ENCODE measurements around the gene MTCL1. TPM values are rescaled to one million over a fixed set of nuclear protein-coding genes. Genes with fewer than 3 reads are reported as not detected.
A peak's percentile ranks its signal among the peaks of the same experiment; 100 is the strongest.

The MTCL1 gene
- total and polyA plus RNA-seq, 7 experiments from 2014 or later, result 0.17 to 0.81 (median 0.61) TPM; not detected in 4

GRCh38 chr18:8779251-8779650, 73.9 kb downstream of the MTCL1 start:
- H3K27ac Mint-ChIP-seq, result no peak overlapping the region
- no peak for DNase-seq
- H3K27me3 Mint-ChIP-seq, result peaks cover 0 to 4% (median 0%) of the 10 kb centered on the region in 5 donors

DNA sequence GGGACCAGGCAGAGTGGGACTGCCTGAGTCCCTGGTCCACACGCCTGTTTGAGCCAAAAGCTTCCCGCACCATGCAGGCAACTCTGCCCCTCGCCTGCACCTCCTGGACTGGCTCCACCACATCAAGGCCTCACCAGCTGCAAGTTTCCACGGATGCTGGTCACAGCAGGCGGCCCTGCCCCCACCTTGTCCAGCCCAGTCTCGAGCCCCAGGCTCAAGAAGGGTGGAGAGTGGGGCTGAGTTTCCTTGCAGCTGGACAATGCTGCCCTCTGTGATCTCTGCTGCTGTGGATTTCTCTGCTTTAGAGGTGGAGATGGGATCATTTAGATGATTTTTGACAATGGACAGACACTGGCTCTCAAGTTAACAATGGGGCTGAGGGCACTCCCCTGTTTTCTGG, 74.9 kb downstream of the MTCL1 start:
- Mint-ChIP-seq H3K4me3 (no peak overlapping the region), H3K27ac (no peak overlapping the region), H3K27me3 (peaks cover 0 to 3% (median 0%) of the 10 kb centered on the region in 5 donors), H3K4me1 (no peaks in the 10 kb centered on the region), H3K9me3 (no peaks in the 10 kb centered on the region), H3K36me3 (no peaks in the 10 kb centered on the region)
- ATAC-seq (no peak), DNase-seq (no peak)
- no peaks in the 10 kb centered on the region for H3K36me3 ChIP-seq (ENCODE audit: control insufficient read depth in 2 of 3, insufficient read depth in 3 of 3, low read length in 3 of 3)
- H3K27ac ChIP-seq (ENCODE audit: low read depth, low read length), result no peak overlapping the region
- CTCF ChIA-PET, result no interaction called here
- intact Hi-C loops (cut with micrococcal nuclease), result no loop called here
- POLR2A ChIA-PET, result no interaction called here
- no peaks in the 10 kb centered on the region for H3K4me1 ChIP-seq (ENCODE audit: control insufficient read depth in 2 of 2, insufficient read depth in 2 of 2, low read length in 2 of 2)
- H3K9me3 ChIP-seq (ENCODE audit: control insufficient read depth in 2 of 3, low read length in 3 of 3), result no peaks in the 10 kb centered on the region
- H3K4me3 ChIP-seq (ENCODE audit: low read length), result no peak overlapping the region
- no peaks in the 10 kb centered on the region for H3K27me3 ChIP-seq (ENCODE audit: control insufficient read depth in 2 of 2, insufficient read depth in 2 of 2, low read length in 2 of 2)

More at GRCh38 chr18:8779251-8779650, 73.9 kb downstream of the MTCL1 start:
- Histone ChIP-seq H3K4me3 (ENCODE audit: low read length) (no peak overlapping the region), H3K36me3 (ENCODE audit: control insufficient read depth in 2 of 3, insufficient read depth in 3 of 3, low read length in 3 of 3) (no peaks in the 10 kb centered on the region), H3K4me1 (ENCODE audit: control insufficient read depth in 2 of 2, insufficient read depth in 2 of 2, low read length in 2 of 2) (no peaks in the 10 kb centered on the region), H3K27ac (ENCODE audit: low read depth, low read length) (no peak overlapping the region), H3K27me3 (ENCODE audit: control insufficient read depth in 2 of 2, insufficient read depth in 2 of 2, low read length in 2 of 2) (no peaks in the 10 kb centered on the region), H3K9me3 (ENCODE audit: control insufficient read depth in 2 of 3, low read length in 3 of 3) (no peaks in the 10 kb centered on the region)
- Mint-ChIP-seq H3K4me1 (no peaks in the 10 kb centered on the region), H3K4me3 (no peak overlapping the region), H3K36me3 (no peaks in the 10 kb centered on the region), H3K9me3 (no peaks in the 10 kb centered on the region)
- POLR2A ChIA-PET, result no interaction called here
- ATAC-seq, result no peak
- CTCF ChIA-PET, result no interaction called here
- intact Hi-C loops (cut with micrococcal nuclease), result no loop called here

GRCh38 chr18:8781671-8782070, 76.3 kb downstream of the MTCL1 start:
- Histone ChIP-seq H3K9me3 (ENCODE audit: control insufficient read depth in 2 of 3, low read length in 3 of 3) (no peaks in the 10 kb centered on the region), H3K27me3 (ENCODE audit: control insufficient read depth in 2 of 2, insufficient read depth in 2 of 2, low read length in 2 of 2) (no peaks in the 10 kb centered on the region), H3K36me3 (ENCODE audit: control insufficient read depth in 2 of 3, insufficient read depth in 3 of 3, low read length in 3 of 3) (no peaks in the 10 kb centered on the region), H3K4me3 (ENCODE audit: low read length) (no peak overlapping the region), H3K27ac (ENCODE audit: low read depth, low read length) (no peak overlapping the region), H3K4me1 (ENCODE audit: control insufficient read depth in 2 of 2, insufficient read depth in 2 of 2, low read length in 2 of 2) (no peaks in the 10 kb centered on the region)
- Mint-ChIP-seq H3K27ac (no peak overlapping the region), H3K9me3 (no peaks in the 10 kb centered on the region), H3K4me3 (no peak overlapping the region), H3K36me3 (no peaks in the 10 kb centered on the region), H3K4me1 (peaks cover 0 to 5% (median 3%) of the 10 kb centered on the region in 7 donors), H3K27me3 (peaks cover 0 to 5% (median 0%) of the 10 kb centered on the region in 5 donors)
- DNase-seq, result no peak
- no peak for ATAC-seq
- POLR2A ChIA-PET, result no interaction called here
- intact Hi-C loops (cut with micrococcal nuclease), result no loop called here
- CTCF ChIA-PET, result no interaction called here

GRCh38 chr18:8783335-8783993, 78.1 kb downstream of the MTCL1 start:
- no peak overlapping the region for H3K27ac ChIP-seq (ENCODE audit: low read depth, low read length)
- ATAC-seq (no peak), DNase-seq (no peak)
- ChIA-PET POLR2A (no interaction called here), CTCF (no interaction called here)
- H3K9me3 Mint-ChIP-seq, result no peaks in the 10 kb centered on the region
- intact Hi-C loops (cut with micrococcal nuclease), result no loop called here
- no peak overlapping the region for H3K4me3 Mint-ChIP-seq
- no peaks in the 10 kb centered on the region for H3K9me3 ChIP-seq (ENCODE audit: control insufficient read depth in 2 of 3, low read length in 3 of 3)
- no peaks in the 10 kb centered on the region for H3K4me1 ChIP-seq (ENCODE audit: control insufficient read depth in 2 of 2, insufficient read depth in 2 of 2, low read length in 2 of 2)
- H3K27me3 Mint-ChIP-seq, result peaks cover 3 to 16% (median 4%) of the 10 kb centered on the region in 5 donors
- H3K27me3 ChIP-seq (ENCODE audit: control insufficient read depth in 2 of 2, insufficient read depth in 2 of 2, low read length in 2 of 2), result no peaks in the 10 kb centered on the region
- H3K27ac Mint-ChIP-seq, result no peak overlapping the region
- no peak overlapping the region for H3K4me3 ChIP-seq (ENCODE audit: low read length)
- no peaks in the 10 kb centered on the region for H3K36me3 Mint-ChIP-seq
- no peaks in the 10 kb centered on the region for H3K36me3 ChIP-seq (ENCODE audit: control insufficient read depth in 2 of 3, insufficient read depth in 3 of 3, low read length in 3 of 3)
- peaks cover 0 to 9% (median 7%) of the 10 kb centered on the region in 7 donors for H3K4me1 Mint-ChIP-seq

DNA sequence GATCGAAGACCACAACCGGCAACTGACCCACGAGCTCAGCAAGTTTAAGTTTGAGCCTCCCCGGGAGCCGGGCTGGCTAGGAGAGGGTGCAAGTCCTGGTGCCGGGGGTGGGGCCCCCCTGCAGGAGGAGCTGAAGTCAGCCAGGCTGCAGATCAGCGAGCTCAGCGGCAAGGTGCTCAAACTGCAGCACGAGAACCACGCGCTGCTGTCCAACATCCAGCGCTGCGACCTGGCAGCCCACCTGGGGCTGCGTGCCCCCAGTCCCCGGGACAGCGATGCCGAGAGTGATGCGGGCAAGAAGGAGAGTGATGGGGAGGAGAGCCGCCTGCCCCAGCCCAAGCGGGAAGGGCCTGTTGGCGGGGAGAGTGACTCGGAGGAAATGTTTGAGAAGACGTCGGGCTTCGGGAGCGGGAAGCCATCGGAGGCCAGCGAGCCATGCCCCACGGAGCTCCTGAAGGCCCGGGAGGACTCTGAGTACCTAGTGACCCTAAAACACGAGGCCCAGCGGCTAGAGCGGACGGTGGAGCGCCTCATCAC, 78.7 kb downstream of the MTCL1 start:
- ChIA-PET CTCF (no interaction called here), POLR2A (no interaction called here)

DNA sequence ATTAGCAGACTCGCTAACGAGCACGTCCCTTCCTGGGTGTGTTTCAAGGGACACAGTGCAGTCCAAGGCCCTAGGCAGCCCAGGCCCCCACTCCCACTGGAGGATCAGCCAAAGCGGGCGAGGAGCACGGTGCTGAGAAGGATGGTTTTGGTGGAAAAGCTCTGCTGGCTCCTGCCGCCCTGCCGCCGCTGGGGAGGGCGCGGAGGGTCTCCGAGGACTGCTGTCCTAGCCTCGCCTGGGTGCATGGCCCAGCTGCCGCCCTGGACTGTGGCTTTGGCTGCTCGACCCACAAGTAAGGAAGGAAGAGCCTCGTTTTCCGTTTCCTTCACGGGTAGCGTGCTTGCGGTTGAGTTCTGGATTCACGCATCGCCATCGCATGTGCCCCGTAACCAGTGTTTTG, 79.9 kb downstream of the MTCL1 start:
- intact Hi-C loops (cut with micrococcal nuclease), result no loop called here
- H3K4me3 Mint-ChIP-seq, result no peak overlapping the region
- H3K27me3 ChIP-seq (ENCODE audit: control insufficient read depth in 2 of 2, insufficient read depth in 2 of 2, low read length in 2 of 2), result no peaks in the 10 kb centered on the region
- H3K27ac Mint-ChIP-seq, result no peak overlapping the region
- H3K27ac ChIP-seq (ENCODE audit: low read depth, low read length), result no peak overlapping the region
- no peaks in the 10 kb centered on the region for H3K36me3 ChIP-seq (ENCODE audit: control insufficient read depth in 2 of 3, insufficient read depth in 3 of 3, low read length in 3 of 3)
- H3K27me3 Mint-ChIP-seq, result peaks cover 4 to 21% (median 9%) of the 10 kb centered on the region in 5 donors
- DNase-seq (no peak), ATAC-seq (no peak)
- no peaks in the 10 kb centered on the region for H3K36me3 Mint-ChIP-seq
- H3K4me1 Mint-ChIP-seq, result peaks cover 0 to 9% (median 7%) of the 10 kb centered on the region in 7 donors
- ChIA-PET POLR2A (no interaction called here), CTCF (no interaction called here)
- H3K9me3 ChIP-seq (ENCODE audit: control insufficient read depth in 2 of 3, low read length in 3 of 3), result no peaks in the 10 kb centered on the region
- H3K9me3 Mint-ChIP-seq, result no peaks in the 10 kb centered on the region
- no peaks in the 10 kb centered on the region for H3K4me1 ChIP-seq (ENCODE audit: control insufficient read depth in 2 of 2, insufficient read depth in 2 of 2, low read length in 2 of 2)
- no peak overlapping the region for H3K4me3 ChIP-seq (ENCODE audit: low read length)

More for the DNA sequence above, 78.7 kb downstream of the MTCL1 start:
- Histone ChIP-seq H3K4me1 (ENCODE audit: control insufficient read depth in 2 of 2, insufficient read depth in 2 of 2, low read length in 2 of 2) (no peaks in the 10 kb centered on the region), H3K9me3 (ENCODE audit: control insufficient read depth in 2 of 3, low read length in 3 of 3) (no peaks in the 10 kb centered on the region), H3K4me3 (ENCODE audit: low read length) (no peak overlapping the region), H3K27ac (ENCODE audit: low read depth, low read length) (no peak overlapping the region), H3K36me3 (ENCODE audit: control insufficient read depth in 2 of 3, insufficient read depth in 3 of 3, low read length in 3 of 3) (no peaks in the 10 kb centered on the region), H3K27me3 (ENCODE audit: control insufficient read depth in 2 of 2, insufficient read depth in 2 of 2, low read length in 2 of 2) (no peaks in the 10 kb centered on the region)
- peaks cover 0 to 9% (median 7%) of the 10 kb centered on the region in 7 donors for H3K4me1 Mint-ChIP-seq
- H3K27ac Mint-ChIP-seq, result no peak overlapping the region
- peaks cover 3 to 21% (median 5%) of the 10 kb centered on the region in 5 donors for H3K27me3 Mint-ChIP-seq
- ATAC-seq (no peak), DNase-seq (no peak)
- no peak overlapping the region for H3K4me3 Mint-ChIP-seq
- intact Hi-C loops (cut with micrococcal nuclease), result no loop called here
- H3K9me3 Mint-ChIP-seq, result no peaks in the 10 kb centered on the region
- H3K36me3 Mint-ChIP-seq, result no peaks in the 10 kb centered on the region

DNA sequence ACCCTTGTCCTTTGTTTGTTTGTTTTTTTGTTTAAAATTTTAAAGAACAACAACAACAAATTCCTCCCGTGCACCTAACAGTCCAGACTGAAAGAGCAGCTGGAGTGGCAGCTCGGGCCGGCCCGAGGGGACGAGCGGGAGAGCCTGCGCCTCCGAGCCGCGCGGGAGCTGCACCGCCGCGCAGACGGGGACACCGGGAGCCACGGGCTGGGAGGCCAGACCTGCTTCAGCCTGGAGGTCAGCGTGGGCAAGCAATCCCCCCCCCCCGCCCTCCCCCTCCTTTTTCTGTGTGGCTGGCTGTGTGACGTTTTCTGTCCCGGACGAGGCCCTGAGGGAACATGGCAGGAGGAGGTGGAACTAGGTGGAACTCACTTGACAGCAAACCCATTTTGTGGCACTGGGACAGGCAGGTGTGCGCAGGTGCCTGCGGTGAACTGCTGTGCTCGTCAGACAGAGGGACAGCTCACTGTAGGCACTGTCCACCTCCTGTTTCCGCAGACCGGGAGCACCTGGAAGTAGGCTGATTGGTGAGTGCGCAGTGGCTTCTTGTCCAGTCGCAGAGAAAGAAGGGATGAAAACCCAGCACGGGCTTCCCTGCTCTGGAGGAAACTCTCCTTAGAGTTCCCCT, 80.6 kb downstream of the MTCL1 start:
- Histone ChIP-seq H3K36me3 (ENCODE audit: control insufficient read depth in 2 of 3, insufficient read depth in 3 of 3, low read length in 3 of 3) (no peaks in the 10 kb centered on the region), H3K27me3 (ENCODE audit: control insufficient read depth in 2 of 2, insufficient read depth in 2 of 2, low read length in 2 of 2) (no peaks in the 10 kb centered on the region), H3K9me3 (ENCODE audit: control insufficient read depth in 2 of 3, low read length in 3 of 3) (no peaks in the 10 kb centered on the region), H3K4me1 (ENCODE audit: control insufficient read depth in 2 of 2, insufficient read depth in 2 of 2, low read length in 2 of 2) (no peaks in the 10 kb centered on the region), H3K27ac (ENCODE audit: low read depth, low read length) (no peak overlapping the region), H3K4me3 (ENCODE audit: low read length) (no peak overlapping the region)
- H3K27me3 Mint-ChIP-seq, result peaks cover 4 to 21% (median 10%) of the 10 kb centered on the region in 5 donors
- H3K27ac Mint-ChIP-seq, result peak overlapping the region in 1 of 9 donors; percentile 36
- ChIA-PET POLR2A (no interaction called here), CTCF (no interaction called here)
- ATAC-seq, result no peak
- H3K4me3 Mint-ChIP-seq, result peak overlapping the region in 2 of 10 donors; percentile 17 to 22
- H3K36me3 Mint-ChIP-seq, result no peaks in the 10 kb centered on the region
- intact Hi-C loops (cut with micrococcal nuclease), result no loop called here
- DNase-seq, result no peak
- peaks cover 0 to 9% (median 7%) of the 10 kb centered on the region in 7 donors for H3K4me1 Mint-ChIP-seq
- H3K9me3 Mint-ChIP-seq, result no peaks in the 10 kb centered on the region

Data from naive thymus-derived CD4-positive, alpha-beta T cell (primary cell).